H9 (cell line): ENCODE data around the gene C11orf24. TPM values are rescaled to one million over a fixed set of nuclear protein-coding genes. Genes with fewer than 3 reads are reported as not detected.

ENCODE experiments used
- DNase-seq: peaks from one replicate; pipeline ENCODE4 v3.0.0-alpha.2; 2017
- H2AFZ ChIP-seq: one replicate; pipeline ENCODE4 v1.6.1; 2013; ENCODE audit warnings: mild to moderate bottlenecking, low read length, control low read depth, moderate library complexity
- H2AK5ac ChIP-seq: 2 replicates; pipeline ENCODE4 v1.6.1; 2013; ENCODE audit warnings: low read length, control low read depth, mixed read lengths; ENCODE audit not compliant: insufficient read length
- H2BK120ac ChIP-seq: one replicate; pipeline ENCODE4 v1.6.1; 2013; ENCODE audit warnings: low read depth, mild to moderate bottlenecking, low read length, control low read depth, inconsistent platforms; ENCODE audit not compliant: poor library complexity, severe bottlenecking
- H2BK12ac ChIP-seq: 2 replicates; pipeline ENCODE4 v1.6.1; 2013; ENCODE audit warnings: low read length, control low read depth, mixed read lengths, low read depth; ENCODE audit not compliant: insufficient read length
- H2BK15ac ChIP-seq: 2 replicates; pipeline ENCODE4 v1.6.1; 2013; ENCODE audit warnings: low read depth, low read length, control low read depth
- H2BK20ac ChIP-seq: one replicate; pipeline ENCODE4 v1.6.1; 2013; ENCODE audit warnings: low read depth, mild to moderate bottlenecking, low read length, control low read depth, inconsistent platforms; ENCODE audit not compliant: poor library complexity, severe bottlenecking
- H2BK5ac ChIP-seq: 2 replicates; pipeline ENCODE4 v1.6.1; 2013; ENCODE audit warnings: low read length, control low read depth, mixed read lengths; ENCODE audit not compliant: insufficient read length
- H3K14ac ChIP-seq: 2 replicates; pipeline ENCODE4 v1.6.1; 2013; ENCODE audit warnings: low read length, control low read depth; ENCODE audit not compliant: insufficient read depth
- H3K18ac ChIP-seq: 2 replicates; pipeline ENCODE4 v1.6.1; 2013; ENCODE audit warnings: low read depth, mild to moderate bottlenecking, mixed read lengths, low read length, control low read depth; ENCODE audit not compliant: insufficient read length
- H3K23ac ChIP-seq: 2 replicates; pipeline ENCODE4 v1.6.1; 2013; ENCODE audit warnings: low read length, control low read depth, mixed read lengths, low read depth; ENCODE audit not compliant: insufficient read length
- H3K23me2 ChIP-seq: 2 replicates; pipeline ENCODE4 v1.6.1; 2013; ENCODE audit warnings: low read depth, mild to moderate bottlenecking, mixed read lengths, low read length, control low read depth; ENCODE audit not compliant: insufficient read length, poor library complexity, severe bottlenecking
- H3K27ac ChIP-seq: 2 replicates; pipeline ENCODE4 v1.5.1; 2013; ENCODE audit warnings: low read length, control low read depth, mixed read lengths, low read depth; ENCODE audit not compliant: insufficient read length
- H3K27me3 ChIP-seq: 2 replicates; pipeline ENCODE4 v1.6.1; 2013; ENCODE audit warnings: low read length, control low read depth, inconsistent platforms; ENCODE audit not compliant: insufficient read depth
- H3K4ac ChIP-seq: 2 replicates; pipeline ENCODE4 v1.6.1; 2013; ENCODE audit warnings: low read depth, mild to moderate bottlenecking, control low read depth, inconsistent platforms, low read length, moderate library complexity
- H3K4me1 ChIP-seq: 2 replicates; pipeline ENCODE4 v1.6.1; 2013; ENCODE audit warnings: low read length, control low read depth, inconsistent platforms; ENCODE audit not compliant: insufficient read depth
- H3K4me2 ChIP-seq: 2 replicates; pipeline ENCODE4 v1.6.1; 2013; ENCODE audit warnings: low read length, control low read depth, mixed read lengths; ENCODE audit not compliant: insufficient read length, insufficient read depth
- H3K56ac ChIP-seq: 2 replicates; pipeline ENCODE4 v1.6.1; 2013; ENCODE audit warnings: low read depth, mild to moderate bottlenecking, mixed read lengths, low read length, control low read depth; ENCODE audit not compliant: insufficient read length
- H3K79me1 ChIP-seq: 2 replicates; pipeline ENCODE4 v1.6.1; 2013; ENCODE audit warnings: low read depth, mild to moderate bottlenecking, moderate library complexity, low read length, control low read depth, inconsistent platforms; ENCODE audit not compliant: insufficient read depth, poor library complexity, severe bottlenecking
- H3K79me2 ChIP-seq: 2 replicates; pipeline ENCODE4 v1.6.1; 2013; ENCODE audit warnings: low read length, control low read depth, inconsistent platforms; ENCODE audit not compliant: insufficient read depth
- H3K9ac ChIP-seq: 2 replicates; pipeline ENCODE4 v1.6.1; 2013; ENCODE audit warnings: low read length, control low read depth, mixed read lengths; ENCODE audit not compliant: insufficient read length; ENCODE audit errors: extremely low read depth
- H3K9me3 ChIP-seq: one replicate; pipeline ENCODE4 v1.6.1; 2013; ENCODE audit warnings: low read depth, low read length, inconsistent platforms; ENCODE audit not compliant: control insufficient read depth
- H3T11ph ChIP-seq: one replicate; pipeline ENCODE4 v1.6.1; 2013; ENCODE audit warnings: mild to moderate bottlenecking, low read length, control low read depth, inconsistent platforms
- H4K20me1 ChIP-seq: one replicate; pipeline ENCODE4 v1.6.1; 2013; ENCODE audit not compliant: control insufficient read depth, insufficient read length, insufficient read depth
- H4K5ac ChIP-seq: 2 replicates; pipeline ENCODE4 v1.6.1; 2013; ENCODE audit warnings: low read depth, mild to moderate bottlenecking, mixed read lengths, low read length, control low read depth; ENCODE audit not compliant: insufficient read length
- H4K8ac ChIP-seq: replicated peaks from 2 replicates; pipeline ENCODE4 v1.6.1; 2013; ENCODE audit warnings: low read length, control low read depth, mixed read lengths, low read depth; ENCODE audit not compliant: insufficient read length
- H4K91ac ChIP-seq: 2 replicates; pipeline ENCODE4 v1.6.1; 2013; ENCODE audit warnings: low read depth, mild to moderate bottlenecking, moderate library complexity, mixed read lengths, low read length, control low read depth; ENCODE audit not compliant: insufficient read length
- H3K27ac Mint-ChIP-seq, 3 experiments: 2 replicates in 2 of 3; 3 replicates in 1 of 3; pipeline ENCODE4 v1.8.0; 2020 to 2021; ENCODE audit warnings: mixed read lengths in 3 of 3, mild to moderate bottlenecking in 1 of 3, moderate library complexity in 1 of 3
- H3K27me3 Mint-ChIP-seq: 2 replicates; pipeline ENCODE4 v1.8.0; 2021; ENCODE audit warnings: low read depth, mild to moderate bottlenecking, moderate library complexity, mixed read lengths
- H3K36me3 Mint-ChIP-seq, 3 experiments: 2 replicates in 2 of 3; 3 replicates in 1 of 3; pipeline ENCODE4 v1.8.0; 2020 to 2021; ENCODE audit warnings: low read depth in 3 of 3, mixed read lengths in 3 of 3; ENCODE audit not compliant: insufficient read depth in 1 of 3
- H3K4me1 Mint-ChIP-seq, 2 experiments: 2 replicates each; pipeline ENCODE4 v1.8.0; 2020; ENCODE audit warnings: mixed read lengths in 2 of 2
- H3K4me3 Mint-ChIP-seq, 2 experiments: 2 replicates in 1 of 2; 3 replicates in 1 of 2; pipeline ENCODE4 v1.8.0; 2020 to 2021; ENCODE audit warnings: mild to moderate bottlenecking in 2 of 2, mixed read lengths in 2 of 2, moderate library complexity in 1 of 2
- H3K9me3 Mint-ChIP-seq, 2 experiments: 2 replicates in 1 of 2; 3 replicates in 1 of 2; pipeline ENCODE4 v1.8.0; 2020; ENCODE audit warnings: mild to moderate bottlenecking in 2 of 2, mixed read lengths in 2 of 2, moderate library complexity in 1 of 2
- CTCF ChIP-seq: fragments of 200-600 bp; sonication (generic); conservative IDR thresholded peaks from 3 replicates; pipeline ENCODE4 v1.8.0; 2021; ENCODE audit warnings: antibody characterized with exemption, mild to moderate bottlenecking
- WGBS: extraction: QIAGEN DNeasy Blood & Tissue Kit; methylation state at CpG from one replicate; pipeline ENCODE4 v1.1.7; 2013; ENCODE audit warnings: missing lambda C conversion rate, low lambda C conversion rate, mixed read lengths; ENCODE audit not compliant: insufficient read length; ENCODE audit errors: extremely low coverage; 5-methylcytosine and 5-hydroxymethylcytosine counted together
- total RNA-seq: library from RNA; stranded (reverse); gene quantifications from 2 replicates; pipeline ENCODE4 v1.2.1, GENCODE V29; 2021

C11orf24 gene
- total RNA-seq, 1 experiment from 2014 or later, result 46.8 TPM

- Histone ChIP-seq H3K23ac (no peak overlapping the region), H2AK5ac (no peak overlapping the region), H3K27me3 (no peaks in the 10 kb centered on the region), H3K14ac (no peak overlapping the region), H3K79me1 (no peaks in the 10 kb centered on the region), H2BK15ac (no peak overlapping the region), H3K9me3 (no peaks in the 10 kb centered on the region), H3T11ph (no peak overlapping the region), H4K20me1 (no peaks in the 10 kb centered on the region), H4K8ac (no peak overlapping the region), H2AFZ (no peak overlapping the region), H3K56ac (no peak overlapping the region), H3K27ac (no peak overlapping the region), H2BK12ac (no peak overlapping the region), H4K91ac (no peak overlapping the region), H3K4me2 (no peak overlapping the region), H3K4ac (no peak overlapping the region), H2BK5ac (no peak overlapping the region), H3K4me1 (no peaks in the 10 kb centered on the region), H4K5ac (no peak overlapping the region), H2BK120ac (no peak overlapping the region), H2BK20ac (no peak overlapping the region), H3K9ac (no peak overlapping the region), H3K23me2 (no peaks in the 10 kb centered on the region), H3K18ac (no peak overlapping the region), H3K79me2 (no peaks in the 10 kb centered on the region)
- no peak overlapping the region for H3K4me3 Mint-ChIP-seq
- peaks cover 0 to 2% of the 10 kb centered on the region in 2 experiments; a peak in 1 of 5 replicates for H3K9me3 Mint-ChIP-seq
- no peaks in the 10 kb centered on the region; the same call in 1 of the 2 replicates for H3K27me3 Mint-ChIP-seq
- WGBS, result no CpG with 5 or more reads among the region's 2 CpGs
- H3K27ac Mint-ChIP-seq, result no peak overlapping the region
- no peak for TF ChIP-seq CTCF
- H3K36me3 Mint-ChIP-seq, result no peaks in the 10 kb centered on the region
- DNase-seq, result no peak
- H3K4me1 Mint-ChIP-seq, result peaks cover 5% of the 10 kb centered on the region in 2 experiments
Observed at GRCh38 chr11:68242616-68243015, 29.2 kb downstream of the C11orf24 start.
